HepG2 (cell line): ENCODE measurements around the gene DQX1.

Experiments
- ATF7 ChIP-seq, 2 experiments: fragments of 450-650 bp in 1 of 2; sonication (generic) in 1 of 2; formaldehyde crosslinking in 1 of 2; IDR thresholded peaks; 2 replicates each; pipeline versions ENCODE4 v1.4.0 to v1.6.1; 2016 to 2020; ENCODE audit warnings: antibody characterized with exemption in 1 of 2, mild to moderate bottlenecking in 1 of 2, missing genetic modification reagents in 1 of 2
- BRCA1 ChIP-seq: sonication (generic); formaldehyde crosslinking; IDR thresholded peaks from 2 replicates; pipeline ENCODE4 v1.4.0; 2020; ENCODE audit warnings: missing genetic modification reagents
- EP300 ChIP-seq, 3 experiments: sonication (generic) in 1 of 3; formaldehyde crosslinking in 1 of 3; IDR thresholded peaks; 2 replicates each; pipeline versions ENCODE4 v1.5.1 to v1.6.1; 2011 to 2020; ENCODE audit warnings: low read depth in 2 of 3, low read length in 2 of 3, borderline replicate concordance in 1 of 3, improper control_type of control experiment in 1 of 3, mild to moderate bottlenecking in 1 of 3, missing genetic modification reagents in 1 of 3, moderate library complexity in 1 of 3
- IKZF1 ChIP-seq: fragments of 450-650 bp; IDR thresholded peaks from 2 replicates; pipeline ENCODE4 v1.7.1; 2016
- MAFF ChIP-seq: IDR thresholded peaks from 2 replicates; pipeline ENCODE4 v1.6.1; 2011; ENCODE audit warnings: low read depth, low read length, improper control_type of control experiment
- NR3C1 ChIP-seq: sonication (generic); formaldehyde crosslinking; IDR thresholded peaks from 2 replicates; pipeline ENCODE4 v1.4.0; 2020; ENCODE audit warnings: missing genetic modification reagents
- RBM39 ChIP-seq: fragments of 200-400 bp; formaldehyde crosslinking; IDR thresholded peaks from one replicate; pipeline ENCODE4 v1.6.1; 2018; ENCODE audit warnings: antibody characterized with exemption, mild to moderate bottlenecking, low read depth, low read length; ENCODE audit not compliant: poor library complexity, severe bottlenecking
- RNF219 ChIP-seq: sonication (generic); formaldehyde crosslinking; IDR thresholded peaks from 2 replicates; pipeline ENCODE4 v1.5.0; 2020; ENCODE audit warnings: mild to moderate bottlenecking, missing genetic modification reagents
- ZNF3 ChIP-seq: IDR thresholded peaks from 2 replicates; pipeline ENCODE4 v1.7.0; 2017; ENCODE audit warnings: inconsistent platforms
- ZNF747 ChIP-seq: sonication (generic); formaldehyde crosslinking; IDR thresholded peaks from 2 replicates; pipeline ENCODE4 v1.8.1; 2023; ENCODE audit warnings: missing genetic modification reagents, mild to moderate bottlenecking, borderline replicate concordance
- ZNF766 ChIP-seq: sonication (generic); formaldehyde crosslinking; IDR thresholded peaks from 2 replicates; pipeline ENCODE4 v1.5.0; 2020; ENCODE audit warnings: missing genetic modification reagents, borderline replicate concordance
- TF ChIP-seq, protein P1 (sequence below), 2 experiments: sonication (generic) in 1 of 2; formaldehyde crosslinking in 1 of 2; IDR thresholded peaks; 2 replicates each; pipeline versions ENCODE4 v1.4.0 to v1.6.1; 2018 to 2020; ENCODE audit warnings: missing genetic modification reagents in 2 of 2, borderline replicate concordance in 1 of 2, low read depth in 1 of 2, mild to moderate bottlenecking in 1 of 2, missing biosample characterization in 1 of 2
- TF ChIP-seq, protein P2 (sequence below): sonication (generic); formaldehyde crosslinking; conservative IDR thresholded peaks from 2 replicates; pipeline ENCODE4 v1.8.1; 2023; ENCODE audit warnings: missing genetic modification reagents

GRCh38 chr2:74482801-74483674 lies 43.0 kb downstream of the DQX1 start, which contains the start of the genes CCDC142 and TTC31:
- TF ChIP-seq MAFF = no peak
- TF ChIP-seq BRCA1 (CRISPR knock-in tag) = peak; percentile 85; the same call in 1 of the 2 replicates
- 0 out of 4 replicates have a peak, but pooled peaks of 1 of the 2 experiments have one; percentile 31 for TF ChIP-seq EP300 (IDR thresholded peaks at IDR 0.05; ENCODE audit: low read depth in 2 of 2, low read length in 2 of 2)
- 0 out of 2 replicates have a peak, but pooled peaks have one; percentile 30 for TF ChIP-seq EP300 (CRISPR knock-in tag; IDR thresholded peaks at IDR 0.05; ENCODE audit: borderline replicate concordance)
- TF ChIP-seq RBM39 = no peak
- TF ChIP-seq RNF219 (CRISPR knock-in tag) = no peak
- no peak for TF ChIP-seq IKZF1
- TF ChIP-seq ATF7 (IDR thresholded peaks at IDR 0.05) = no peak
- TF ChIP-seq ATF7 (CRISPR knock-in tag; IDR thresholded peaks at IDR 0.05) = no peak; the same call in none of the 2 replicates
- TF ChIP-seq NR3C1 = no peak
- TF ChIP-seq, protein P1, sequence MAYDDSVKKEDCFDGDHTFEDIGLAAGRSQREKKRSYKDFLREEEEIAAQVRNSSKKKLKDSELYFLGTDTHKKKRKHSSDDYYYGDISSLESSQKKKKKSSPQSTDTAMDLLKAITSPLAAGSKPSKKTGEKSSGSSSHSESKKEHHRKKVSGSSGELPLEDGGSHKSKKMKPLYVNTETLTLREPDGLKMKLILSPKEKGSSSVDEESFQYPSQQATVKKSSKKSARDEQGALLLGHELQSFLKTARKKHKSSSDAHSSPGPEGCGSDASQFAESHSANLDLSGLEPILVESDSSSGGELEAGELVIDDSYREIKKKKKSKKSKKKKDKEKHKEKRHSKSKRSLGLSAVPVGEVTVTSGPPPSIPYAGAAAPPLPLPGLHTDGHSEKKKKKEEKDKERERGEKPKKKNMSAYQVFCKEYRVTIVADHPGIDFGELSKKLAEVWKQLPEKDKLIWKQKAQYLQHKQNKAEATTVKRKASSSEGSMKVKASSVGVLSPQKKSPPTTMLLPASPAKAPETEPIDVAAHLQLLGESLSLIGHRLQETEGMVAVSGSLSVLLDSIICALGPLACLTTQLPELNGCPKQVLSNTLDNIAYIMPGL (CRISPR knock-in tag; IDR thresholded peaks at IDR 0.05; ENCODE audit: borderline replicate concordance in 1 of 2, low read depth in 1 of 2) = peak; percentile 95
- TF ChIP-seq ZNF3 (CRISPR knock-in tag) = 0 out of 2 replicates have a peak, but pooled peaks have one; percentile 23
- TF ChIP-seq, protein P2, sequence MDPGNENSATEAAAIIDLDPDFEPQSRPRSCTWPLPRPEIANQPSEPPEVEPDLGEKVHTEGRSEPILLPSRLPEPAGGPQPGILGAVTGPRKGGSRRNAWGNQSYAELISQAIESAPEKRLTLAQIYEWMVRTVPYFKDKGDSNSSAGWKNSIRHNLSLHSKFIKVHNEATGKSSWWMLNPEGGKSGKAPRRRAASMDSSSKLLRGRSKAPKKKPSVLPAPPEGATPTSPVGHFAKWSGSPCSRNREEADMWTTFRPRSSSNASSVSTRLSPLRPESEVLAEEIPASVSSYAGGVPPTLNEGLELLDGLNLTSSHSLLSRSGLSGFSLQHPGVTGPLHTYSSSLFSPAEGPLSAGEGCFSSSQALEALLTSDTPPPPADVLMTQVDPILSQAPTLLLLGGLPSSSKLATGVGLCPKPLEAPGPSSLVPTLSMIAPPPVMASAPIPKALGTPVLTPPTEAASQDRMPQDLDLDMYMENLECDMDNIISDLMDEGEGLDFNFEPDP (CRISPR knock-in tag) = no peak; the same call in none of the 2 replicates
- TF ChIP-seq ZNF747 = no peak; the same call in 1 of the 2 replicates
- peak; percentile 58; the same call in 1 of the 2 replicates for TF ChIP-seq ZNF766 (CRISPR knock-in tag)
